OCI-LY1 (cell line): ENCODE data around the gene DPH7.
A peak's percentile ranks its signal among the peaks of the same experiment; 100 is the strongest.
"Not testable (repeated sequence)": the region's sequence is repeated elsewhere in the genome, so short reads cannot be mapped to it uniquely, and the experiment has no call there.

Source experiments
- H2AFZ ChIP-seq: fragments of 200-600 bp; sonication (generic), shearing (Covaris generic); 2 replicates; pipeline ENCODE4 v1.6.0; 2014; ENCODE audit warnings: antibody characterized with exemption, mild to moderate bottlenecking, low read length
- H3F3A ChIP-seq: fragments of 200-600 bp; sonication (generic), shearing (Covaris generic); 2 replicates; pipeline ENCODE4 v1.6.0; 2014; ENCODE audit warnings: mild to moderate bottlenecking, antibody characterized with exemption, low read length, moderate library complexity; ENCODE audit not compliant: insufficient read depth
- H3K27ac ChIP-seq: fragments of 200-600 bp; sonication (generic); 2 replicates; pipeline ENCODE4 v1.5.1; 2014; ENCODE audit warnings: low read length, mixed run types, mild to moderate bottlenecking, low read depth; ENCODE audit not compliant: poor library complexity, severe bottlenecking
- H3K27me3 ChIP-seq: fragments of 200-600 bp; sonication (generic); 2 replicates; pipeline ENCODE4 v1.6.0; 2014; ENCODE audit warnings: antibody characterized with exemption, mild to moderate bottlenecking, low read length, moderate library complexity; ENCODE audit not compliant: insufficient read depth
- H3K36me3 ChIP-seq: fragments of 200-600 bp; sonication (generic); 2 replicates; pipeline ENCODE4 v1.6.1; 2014; ENCODE audit warnings: mild to moderate bottlenecking, antibody characterized with exemption, low read length, moderate library complexity, mixed read lengths; ENCODE audit not compliant: insufficient read depth
- H3K4me1 ChIP-seq: fragments of 200-600 bp; sonication (generic); 2 replicates; pipeline ENCODE4 v1.5.1; 2014; ENCODE audit warnings: mild to moderate bottlenecking, low read length, moderate library complexity; ENCODE audit not compliant: insufficient read depth, severe bottlenecking
- H3K4me2 ChIP-seq: fragments of 200-600 bp; sonication (generic), shearing (Covaris generic); 2 replicates; pipeline ENCODE4 v1.6.1; 2014; ENCODE audit warnings: low read length
- H3K4me3 ChIP-seq: fragments of 200-600 bp; sonication (generic); 2 replicates; pipeline ENCODE4 v1.5.1; 2014; ENCODE audit warnings: low read length, low read depth, mild to moderate bottlenecking, mixed read lengths; ENCODE audit not compliant: poor library complexity, severe bottlenecking
- H3K79me2 ChIP-seq: fragments of 200-600 bp; shearing (Covaris generic); 2 replicates; pipeline ENCODE4 v1.6.1; 2016; ENCODE audit warnings: mixed run types, low read length, mixed read lengths; ENCODE audit not compliant: insufficient read depth
- H3K9ac ChIP-seq: fragments of 200-600 bp; sonication (generic), shearing (Covaris generic); 2 replicates; pipeline ENCODE4 v1.6.1; 2014; ENCODE audit warnings: mild to moderate bottlenecking, low read length, mixed read lengths
- H3K9me2 ChIP-seq: fragments of 200-600 bp; sonication (generic), shearing (Covaris generic); 2 replicates; pipeline ENCODE4 v1.6.1; 2014; ENCODE audit warnings: low read depth, mild to moderate bottlenecking, low read length, mixed read lengths
- H3K9me3 ChIP-seq: fragments of 200-600 bp; shearing (Covaris generic); 2 replicates; pipeline ENCODE4 v1.6.1; 2014; ENCODE audit warnings: low read length, mixed read lengths
- H4K20me1 ChIP-seq: fragments of 200-600 bp; sonication (generic), shearing (Covaris generic); 2 replicates; pipeline ENCODE4 v1.6.0; 2016; ENCODE audit warnings: mild to moderate bottlenecking, low read length; ENCODE audit not compliant: insufficient read depth
- EZH2 ChIP-seq: fragments of 200-600 bp; sonication (generic), shearing (Covaris generic); IDR thresholded peaks from 2 replicates; pipeline ENCODE4 v1.8.0; 2017; ENCODE audit warnings: borderline replicate concordance, mixed run types, mild to moderate bottlenecking, antibody characterized with exemption, low read length, moderate library complexity, mixed read lengths
- TF ChIP-seq, protein P1 (sequence below): fragments of 200-600 bp; sonication (generic), shearing (Covaris generic); IDR thresholded peaks from 2 replicates; pipeline ENCODE4 v1.5.1; 2017; ENCODE audit warnings: mild to moderate bottlenecking, antibody characterized with exemption, low read length, moderate library complexity, mixed read lengths

DPH7 gene

DNA sequence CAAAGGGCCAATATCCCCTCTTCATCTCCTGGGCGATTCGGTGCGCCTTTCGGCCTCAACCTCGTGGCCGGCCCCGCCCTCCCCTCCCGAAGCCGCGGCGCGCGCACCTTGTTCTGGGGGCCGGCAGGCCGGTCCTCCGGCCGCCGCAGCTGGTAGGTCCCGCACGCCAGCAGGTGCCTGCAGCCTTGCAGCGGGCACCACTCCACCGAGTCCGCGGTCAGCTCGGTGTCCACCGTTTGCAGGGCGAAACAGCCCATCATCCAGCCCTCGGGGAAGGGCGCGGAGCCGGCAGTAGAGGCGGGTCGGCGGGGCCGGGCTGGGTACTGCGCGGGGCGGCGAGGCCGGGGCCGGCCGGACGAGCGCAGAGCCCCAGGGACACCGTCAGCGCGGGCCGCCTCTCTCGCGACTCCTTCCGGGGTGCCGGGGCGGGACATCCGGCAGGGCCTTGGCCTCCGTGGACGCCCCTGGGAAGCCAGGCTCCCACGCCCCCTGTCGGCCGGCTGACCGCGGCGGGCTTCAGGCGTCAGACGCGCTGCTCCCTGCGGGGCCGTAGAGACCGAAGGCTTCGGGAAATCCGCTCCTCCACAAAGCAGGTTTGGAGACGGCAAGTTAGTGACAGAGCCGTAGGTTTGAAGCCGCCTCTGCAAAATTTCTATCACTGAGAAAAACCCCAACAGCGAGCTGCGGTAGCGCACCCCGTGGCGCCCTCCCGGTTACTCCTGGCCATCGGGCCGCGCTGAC, at the start of gene DPH7:
Gene DPH7, minus strand, starts transcription at position 408 of the 741 bp plus-strand sequence. Its CDS starts 148 bp downstream, at position 260.
- peaks cover 15% of the 10 kb centered on the region for H3K79me2 ChIP-seq
- no peaks in the 10 kb centered on the region for H3K9me2 ChIP-seq

DNA sequence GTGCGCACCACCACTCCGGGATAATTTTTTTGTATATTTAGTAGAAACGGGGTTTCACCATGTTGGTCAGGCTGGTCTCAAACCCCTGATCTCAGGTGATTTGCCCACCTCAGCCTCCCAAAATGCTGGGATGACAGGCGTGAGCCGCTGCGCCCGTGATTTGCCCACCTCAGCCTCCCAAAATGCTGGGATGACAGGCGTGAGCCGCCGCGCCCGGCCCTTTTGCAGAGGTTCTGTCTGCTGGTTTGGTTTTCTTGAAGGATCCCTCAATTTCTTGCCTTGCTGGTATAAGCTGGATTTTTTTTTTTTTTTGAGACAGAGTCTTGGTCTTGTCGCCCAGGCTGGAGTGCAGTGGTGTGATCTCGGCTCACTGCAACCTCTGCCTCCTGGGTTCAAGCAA, 48.7 kb upstream of the DPH7 start:
- Histone ChIP-seq H3K4me1 (peaks cover 76% of the 10 kb centered on the region), H3K36me3 (peaks cover 27% of the 10 kb centered on the region), H3K27ac (peak overlapping the region; percentile 49), H3K79me2 (peaks cover 90% of the 10 kb centered on the region)
- not testable (repeated sequence) for H3K9me2 ChIP-seq, H4K20me1 ChIP-seq, H3K27me3 ChIP-seq, H2AFZ ChIP-seq, H3K4me3 ChIP-seq, H3K4me2 ChIP-seq, H3K9ac ChIP-seq, H3K9me3 ChIP-seq, H3F3A ChIP-seq

More for the DNA sequence above, at the start of gene DPH7:
- no peaks in the 10 kb centered on the region for H3K9me3 ChIP-seq
- no peaks in the 10 kb centered on the region for H3F3A ChIP-seq
- no peak within 1 kb of the TSS for H2AFZ ChIP-seq
- H3K36me3 ChIP-seq: peaks cover 49% of the 10 kb centered on the region
- peak within 1 kb of the TSS; percentile 95 for H3K4me2 ChIP-seq
- no peaks in the 10 kb centered on the region for H3K27me3 ChIP-seq
- peak within 1 kb of the TSS; percentile 95 for H3K9ac ChIP-seq
- H4K20me1 ChIP-seq: no peaks in the 10 kb centered on the region
- H3K4me3 ChIP-seq: peak within 1 kb of the TSS; percentile 99
- H3K4me1 ChIP-seq: peaks cover 49% of the 10 kb centered on the region
- peak within 1 kb of the TSS; percentile 79 for H3K27ac ChIP-seq
- TF ChIP-seq EZH2: no peak
- TF ChIP-seq, protein P1, sequence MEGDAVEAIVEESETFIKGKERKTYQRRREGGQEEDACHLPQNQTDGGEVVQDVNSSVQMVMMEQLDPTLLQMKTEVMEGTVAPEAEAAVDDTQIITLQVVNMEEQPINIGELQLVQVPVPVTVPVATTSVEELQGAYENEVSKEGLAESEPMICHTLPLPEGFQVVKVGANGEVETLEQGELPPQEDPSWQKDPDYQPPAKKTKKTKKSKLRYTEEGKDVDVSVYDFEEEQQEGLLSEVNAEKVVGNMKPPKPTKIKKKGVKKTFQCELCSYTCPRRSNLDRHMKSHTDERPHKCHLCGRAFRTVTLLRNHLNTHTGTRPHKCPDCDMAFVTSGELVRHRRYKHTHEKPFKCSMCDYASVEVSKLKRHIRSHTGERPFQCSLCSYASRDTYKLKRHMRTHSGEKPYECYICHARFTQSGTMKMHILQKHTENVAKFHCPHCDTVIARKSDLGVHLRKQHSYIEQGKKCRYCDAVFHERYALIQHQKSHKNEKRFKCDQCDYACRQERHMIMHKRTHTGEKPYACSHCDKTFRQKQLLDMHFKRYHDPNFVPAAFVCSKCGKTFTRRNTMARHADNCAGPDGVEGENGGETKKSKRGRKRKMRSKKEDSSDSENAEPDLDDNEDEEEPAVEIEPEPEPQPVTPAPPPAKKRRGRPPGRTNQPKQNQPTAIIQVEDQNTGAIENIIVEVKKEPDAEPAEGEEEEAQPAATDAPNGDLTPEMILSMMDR: peak; percentile 81

- H3K36me3 ChIP-seq: peaks cover 32% of the 10 kb centered on the region
- TF ChIP-seq, protein P1: no peak
- no peak for TF ChIP-seq EZH2
Measured at GRCh38 chr9:137626464-137626863, 47.7 kb upstream of the DPH7 start.

GRCh38 chr9:137622211-137622610, 43.5 kb upstream of the DPH7 start:
- H3F3A ChIP-seq, H2AFZ ChIP-seq, H3K4me2 ChIP-seq, H3K9me2 ChIP-seq, H3K9ac ChIP-seq, H4K20me1 ChIP-seq, H3K27me3 ChIP-seq, H3K9me3 ChIP-seq, H3K4me3 ChIP-seq: not testable (repeated sequence)
- peak overlapping the region; percentile 10 for H3K27ac ChIP-seq
- peaks cover 85% of the 10 kb centered on the region for H3K79me2 ChIP-seq
- peaks cover 54% of the 10 kb centered on the region for H3K4me1 ChIP-seq
- peaks cover 35% of the 10 kb centered on the region for H3K36me3 ChIP-seq

More at GRCh38 chr9:137626464-137626863, 47.7 kb upstream of the DPH7 start:
- H3K79me2 ChIP-seq: peaks cover 90% of the 10 kb centered on the region
- H3K9ac ChIP-seq: no peak overlapping the region
- H3K9me3 ChIP-seq: no peaks in the 10 kb centered on the region
- H3K27ac ChIP-seq: peak overlapping the region; percentile 53
- peaks cover 71% of the 10 kb centered on the region for H3K4me1 ChIP-seq
- H3K4me3 ChIP-seq: no peak overlapping the region
- H3K9me2 ChIP-seq: no peaks in the 10 kb centered on the region
- no peak overlapping the region for H2AFZ ChIP-seq
- no peaks in the 10 kb centered on the region for H4K20me1 ChIP-seq
- no peak overlapping the region for H3K4me2 ChIP-seq
- no peaks in the 10 kb centered on the region for H3K27me3 ChIP-seq
- no peaks in the 10 kb centered on the region for H3F3A ChIP-seq
